GM21786 (cell line): ENCODE data around the gene DAAM2.

Experiments
- ATAC-seq: cut with Tn5 transposase; IDR thresholded peaks from one replicate; pipeline ENCODE4 v1.9.1; 2021; ENCODE audit not compliant: unreplicated experiment

Gene DAAM2

GRCh38 chr6:39881851-39882530 is 89.8 kb downstream of the DAAM2 start:
- no peak for ATAC-seq

- ATAC-seq = no peak
Observed at GRCh38 chr6:39882531-39882899, 90.3 kb downstream of the DAAM2 start.

GRCh38 chr6:39884696-39885095 is 92.5 kb downstream of the DAAM2 start:
- no peak for ATAC-seq

GRCh38 chr6:39885691-39886090 is 93.5 kb downstream of the DAAM2 start:
- ATAC-seq = no peak

- no peak for ATAC-seq
Observed at GRCh38 chr6:39886871-39887270, 94.7 kb downstream of the DAAM2 start.

- no peak for ATAC-seq
Observed at GRCh38 chr6:39887692-39888450, 95.7 kb downstream of the DAAM2 start.

GRCh38 chr6:39889229-39889628 is 97.1 kb downstream of the DAAM2 start:
- ATAC-seq = no peak

GRCh38 chr6:39891353-39891752 is 99.2 kb downstream of the DAAM2 start:
- ATAC-seq = no peak

GRCh38 chr6:39891976-39892375 is 99.8 kb downstream of the DAAM2 start:
- ATAC-seq = no peak

- ATAC-seq = no peak
Observed at GRCh38 chr6:39892490-39893129, 100.4 kb downstream of the DAAM2 start.

- no peak for ATAC-seq
Observed at GRCh38 chr6:39893286-39893685, 101.1 kb downstream of the DAAM2 start.

GRCh38 chr6:39896701-39897100 is 104.5 kb downstream of the DAAM2 start:
- no peak for ATAC-seq

GRCh38 chr6:39897698-39898097 is 105.5 kb downstream of the DAAM2 start:
- ATAC-seq = no peak

GRCh38 chr6:39898625-39899024 is 106.4 kb downstream of the DAAM2 start:
- no peak for ATAC-seq

- ATAC-seq = no peak
Observed at GRCh38 chr6:39899554-39900295, 107.5 kb downstream of the DAAM2 start.

GRCh38 chr6:39901116-39901655 is 109.0 kb downstream of the DAAM2 start:
- no peak for ATAC-seq

GRCh38 chr6:39901670-39902069 is 109.5 kb downstream of the DAAM2 start:
- no peak for ATAC-seq

- no peak for ATAC-seq
Observed at GRCh38 chr6:39902136-39902535, 110.0 kb downstream of the DAAM2 start.

GRCh38 chr6:39902786-39903465 is 110.8 kb downstream of the DAAM2 start:
- ATAC-seq = no peak

- no peak for ATAC-seq
Observed at GRCh38 chr6:39903656-39904055, 111.5 kb downstream of the DAAM2 start.
